SK-N-SH (cell line): Measurements from ENCODE around the gene OR2Y1. TPM values are rescaled to one million over a fixed set of nuclear protein-coding genes. Genes with fewer than 3 reads are reported as not detected.

Source experiments
- CTCF ChIA-PET: fragments of 300-600, 350-600 bp; formaldehyde crosslinking; extraction: SDS; loops from one replicate; lab custom pipeline; 2021; lab: Yijun Ruan, JAX
- POLR2A ChIA-PET: fragments of 350-600 bp; sonication (Branson Sonifier 250); formaldehyde crosslinking; extraction: SDS; loops from one replicate; lab custom pipeline; 2020; ENCODE audit warnings: antibody characterized with exemption, inconsistent platforms; lab: Yijun Ruan, JAX
- DNase-seq: peaks from one replicate; pipeline ENCODE4 v3.0.0; 2012
- H2AFZ ChIP-seq: fragments of 200-600 bp; sonication (generic); 2 replicates; pipeline ENCODE4 v1.8.1; 2016; ENCODE audit warnings: antibody characterized with exemption, mild to moderate bottlenecking, low read depth
- H3F3A ChIP-seq: fragments of 200-600 bp; sonication (generic); replicated peaks from 2 replicates; pipeline ENCODE3; 2016; ENCODE audit warnings: antibody characterized with exemption, mild to moderate bottlenecking; ENCODE audit not compliant: insufficient read depth
- H3K27ac ChIP-seq, 2 experiments: fragments of 200-500 bp in 1 of 2; fragments of 200-600 bp in 1 of 2; sonication (Bioruptor generic) in 1 of 2; sonication (generic), shearing (Covaris generic) in 1 of 2; 2 replicates each; pipeline versions ENCODE4 v1.5.1 to v1.6.1; 2014 to 2016; ENCODE audit warnings: low read depth in 2 of 2, inconsistent platforms in 1 of 2, low read length in 1 of 2, mild to moderate bottlenecking in 1 of 2, mixed read lengths in 1 of 2
- H3K27me3 ChIP-seq: fragments of 200-600 bp; sonication (generic), shearing (Covaris generic); 2 replicates; pipeline ENCODE4 v1.6.1; 2016; ENCODE audit warnings: mixed run types; ENCODE audit not compliant: insufficient read depth
- H3K36me3 ChIP-seq, 2 experiments: fragments of 200-500 bp in 1 of 2; fragments of 200-600 bp in 1 of 2; sonication (Bioruptor generic) in 1 of 2; sonication (generic) in 1 of 2; replicated peaks in 1 of 2; 2 replicates each; pipeline versions ENCODE3 to v1.5.1; 2014 to 2016; ENCODE audit warnings: low read length in 1 of 2, mild to moderate bottlenecking in 1 of 2; ENCODE audit not compliant: insufficient read depth in 2 of 2, control insufficient read depth in 1 of 2
- H3K4me1 ChIP-seq, 2 experiments: fragments of 200-500 bp in 1 of 2; fragments of 200-600 bp in 1 of 2; sonication (Bioruptor generic) in 1 of 2; sonication (generic), shearing (Covaris generic) in 1 of 2; 2 replicates each; pipeline versions ENCODE4 v1.5.1 to v1.6.1; 2014 to 2016; ENCODE audit warnings: low read depth in 1 of 2, low read length in 1 of 2, mixed run types in 1 of 2; ENCODE audit not compliant: insufficient read depth in 2 of 2, control insufficient read depth in 1 of 2
- H3K4me2 ChIP-seq: fragments of 200-600 bp; sonication (generic), shearing (Covaris generic); 2 replicates; pipeline ENCODE4 v1.6.1; 2017; ENCODE audit warnings: mixed run types
- H3K4me3 ChIP-seq, 2 experiments: fragments of 200-500 bp in 1 of 2; fragments of 200-600 bp in 1 of 2; sonication (Bioruptor generic) in 1 of 2; sonication (generic), shearing (Covaris generic) in 1 of 2; 2 replicates each; pipeline versions ENCODE4 v1.5.1 to v1.8.1; 2014 to 2016; ENCODE audit warnings: low read depth in 2 of 2, inconsistent platforms in 1 of 2, low read length in 1 of 2, mild to moderate bottlenecking in 1 of 2, mixed read lengths in 1 of 2, moderate library complexity in 1 of 2
- H3K79me2 ChIP-seq: fragments of 200-600 bp; sonication (generic); 2 replicates; pipeline ENCODE4 v1.8.1; 2017; ENCODE audit warnings: mild to moderate bottlenecking; ENCODE audit not compliant: insufficient read depth
- H3K9ac ChIP-seq: fragments of 200-600 bp; sonication (generic); 2 replicates; pipeline ENCODE4 v1.6.1; 2017; ENCODE audit warnings: mixed run types
- H3K9me2 ChIP-seq: fragments of 200-600 bp; sonication (generic); 2 replicates; pipeline ENCODE4 v1.6.1; 2017; ENCODE audit warnings: mixed run types
- H3K9me3 ChIP-seq: fragments of 200-600 bp; sonication (generic); 2 replicates; pipeline ENCODE4 v1.6.1; 2017; ENCODE audit warnings: mixed run types, mild to moderate bottlenecking, moderate library complexity
- H4K20me1 ChIP-seq: fragments of 200-600 bp; sonication (generic); 2 replicates; pipeline ENCODE4 v1.6.1; 2017; ENCODE audit warnings: mild to moderate bottlenecking, mixed run types; ENCODE audit not compliant: insufficient read depth
- CHD2 ChIP-seq: fragments of 150-350 bp; IDR thresholded peaks from 2 replicates; pipeline ENCODE4 v1.6.1; 2018; ENCODE audit warnings: low read length; ENCODE audit not compliant: partially characterized antibody
- ELF1 ChIP-seq: IDR thresholded peaks from 2 replicates; pipeline ENCODE4 v1.4.0; 2012
- GABPA ChIP-seq: IDR thresholded peaks from 2 replicates; pipeline ENCODE4 v1.4.0; 2012; ENCODE audit warnings: low read depth, mild to moderate bottlenecking
- GATA2 ChIP-seq: sonication (generic); formaldehyde crosslinking; IDR thresholded peaks from 2 replicates; pipeline ENCODE4 v1.5.0; 2020; ENCODE audit warnings: mild to moderate bottlenecking, missing genetic modification reagents
- JUND ChIP-seq: IDR thresholded peaks from 2 replicates; pipeline ENCODE4 v1.4.0; 2012
- POLR2AphosphoS5 ChIP-seq: IDR thresholded peaks from 2 replicates; pipeline ENCODE4 v1.6.1; 2012; ENCODE audit warnings: low read depth, low read length
- RAD21 ChIP-seq: IDR thresholded peaks from 2 replicates; pipeline ENCODE4 v1.6.1; 2012; ENCODE audit warnings: mild to moderate bottlenecking, low read length
- RXRA ChIP-seq: IDR thresholded peaks from 2 replicates; pipeline ENCODE4 v1.4.0; 2012; ENCODE audit warnings: low read depth, mild to moderate bottlenecking, borderline replicate concordance
- SMC3 ChIP-seq: IDR thresholded peaks from 2 replicates; pipeline ENCODE4 v1.6.1; 2012; ENCODE audit warnings: low read depth, low read length, improper control_type of control experiment
- TAF1 ChIP-seq: IDR thresholded peaks from 2 replicates; pipeline ENCODE4 v1.6.1; 2012; ENCODE audit warnings: low read depth, mild to moderate bottlenecking, low read length, moderate library complexity, borderline replicate concordance
- TEAD4 ChIP-seq: IDR thresholded peaks from 2 replicates; pipeline ENCODE4 v1.4.0; 2012; ENCODE audit warnings: mild to moderate bottlenecking, borderline replicate concordance; ENCODE audit not compliant: insufficient read depth
- YY1 ChIP-seq: IDR thresholded peaks from 2 replicates; pipeline ENCODE4 v1.4.0; 2012; ENCODE audit warnings: low read depth, mild to moderate bottlenecking
- WGBS: methylation state at CpG from one replicate; pipeline ENCODE4 v1.1.6; 2017; ENCODE audit warnings: low lambda C conversion rate; 5-methylcytosine and 5-hydroxymethylcytosine counted together
- polyA plus RNA-seq, 3 experiments: library from polyadenylated mRNA; depleted of rRNA; stranded (reverse); fragments of >200 nt; gene quantifications; 2 replicates each; pipeline ENCODE4 v1.2.3, GENCODE V29; 2012
- TF ChIP-seq, protein P1 (sequence below): IDR thresholded peaks from 2 replicates; pipeline ENCODE4 v1.4.0; 2012; ENCODE audit warnings: low read depth, borderline replicate concordance
- TF ChIP-seq, protein P2 (sequence below): fragments of 200-600 bp; sonication (generic); IDR thresholded peaks from 2 replicates; pipeline ENCODE4 v1.6.1; 2017; ENCODE audit warnings: antibody characterized with exemption, mild to moderate bottlenecking, moderate library complexity
- TF ChIP-seq, protein P3 (sequence below): IDR thresholded peaks from 2 replicates; pipeline ENCODE4 v1.4.0; 2012; ENCODE audit warnings: low read depth
- TF ChIP-seq, protein P4 (sequence below): IDR thresholded peaks from 2 replicates; pipeline ENCODE4 v1.6.1; 2012; ENCODE audit warnings: mild to moderate bottlenecking, low read depth, low read length, moderate library complexity

OR2Y1 gene
- polyA plus RNA-seq, 1 of the 3 experiments (the other 2 are of a cell fraction), result not detected

DNA sequence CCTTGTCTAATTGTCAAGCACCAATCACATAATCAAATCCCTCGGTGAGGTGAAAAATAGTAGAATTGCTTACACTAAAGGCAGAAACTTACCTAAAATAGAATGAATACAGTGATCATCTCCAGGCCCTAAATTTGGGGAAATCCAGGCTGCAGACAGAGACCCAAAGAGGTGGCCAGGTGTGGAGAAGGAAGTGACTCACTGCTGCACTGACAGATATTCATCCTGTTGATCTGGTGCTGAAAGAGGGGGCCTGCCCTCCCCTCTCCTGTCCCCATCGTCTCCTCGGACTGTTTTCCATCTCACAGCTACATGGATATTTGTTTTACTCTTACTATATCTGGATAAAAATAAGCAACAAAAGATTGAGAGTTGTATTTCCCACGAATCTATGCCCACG is 15.9 kb downstream of the OR2Y1 start:
- CTCF ChIA-PET, result no interaction called here

DNA sequence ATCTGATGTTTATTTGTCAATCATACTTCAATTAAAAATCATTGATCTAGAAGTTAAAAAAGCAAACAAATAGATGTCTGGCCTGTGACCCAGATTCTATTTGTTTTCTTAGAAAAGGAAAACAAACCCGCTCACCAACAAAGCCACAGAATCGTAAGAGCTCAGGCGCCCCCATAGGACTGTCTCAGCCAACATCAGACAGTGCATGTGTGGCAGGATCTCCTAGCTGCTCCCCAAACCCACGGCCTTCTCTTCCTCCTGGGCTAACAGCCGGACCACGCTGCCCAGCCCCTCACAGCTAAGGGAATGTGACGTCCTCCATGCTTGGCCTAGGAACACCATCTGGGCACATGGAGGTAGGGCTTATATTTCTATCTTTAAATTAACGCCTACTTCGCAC is 19.4 kb downstream of the OR2Y1 start:
- POLR2A ChIA-PET, result no interaction called here
- Histone ChIP-seq H3K9me2 (no peaks in the 10 kb centered on the region), H3K9me3 (no peaks in the 10 kb centered on the region)
- 41% methylated on average over 6 of the region's 9 CpGs for WGBS
- no peak for TF ChIP-seq TEAD4
- TF ChIP-seq, all 33 proteins: peak for 0
- Histone ChIP-seq H3K27ac (no peak overlapping the region), H3K4me2 (no peak overlapping the region), H2AFZ (no peak overlapping the region), H3F3A (no peaks in the 10 kb centered on the region), H3K79me2 (no peaks in the 10 kb centered on the region), H3K9ac (no peak overlapping the region), H3K27me3 (peaks cover 5% of the 10 kb centered on the region; the same call in 1 of the 2 replicates), H3K4me1 (no peaks in the 10 kb centered on the region), H3K4me3 (no peak overlapping the region), H4K20me1 (no peaks in the 10 kb centered on the region), H3K36me3 (no peaks in the 10 kb centered on the region)
- DNase-seq, result no peak
- CTCF ChIA-PET, result interaction anchor here (1.0 to 3.7 kb wide), 2 partner anchors 12 to 50 kb away, joined by 3 to 23 read pairs; no protein-coding TSS in a partner anchor

More for the DNA sequence above, 15.9 kb downstream of the OR2Y1 start:
- H3K79me2 ChIP-seq, result no peaks in the 10 kb centered on the region; the same call in 1 of the 2 replicates
- no peak overlapping the region for H3K9ac ChIP-seq
- H3K27me3 ChIP-seq, result no peaks in the 10 kb centered on the region; the same call in 1 of the 2 replicates
- POLR2A ChIA-PET, result no interaction called here
- no peaks in the 10 kb centered on the region for H4K20me1 ChIP-seq
- DNase-seq, result no peak
- H2AFZ ChIP-seq, result no peak overlapping the region
- no peaks in the 10 kb centered on the region for H3K9me2 ChIP-seq
- H3K4me2 ChIP-seq, result no peak overlapping the region
- TF ChIP-seq GABPA, result no peak
- TF ChIP-seq RXRA, result no peak
- no peak for TF ChIP-seq JUND
- no peak for TF ChIP-seq YY1
- TF ChIP-seq SMC3, result no peak
- TF ChIP-seq, protein P1, sequence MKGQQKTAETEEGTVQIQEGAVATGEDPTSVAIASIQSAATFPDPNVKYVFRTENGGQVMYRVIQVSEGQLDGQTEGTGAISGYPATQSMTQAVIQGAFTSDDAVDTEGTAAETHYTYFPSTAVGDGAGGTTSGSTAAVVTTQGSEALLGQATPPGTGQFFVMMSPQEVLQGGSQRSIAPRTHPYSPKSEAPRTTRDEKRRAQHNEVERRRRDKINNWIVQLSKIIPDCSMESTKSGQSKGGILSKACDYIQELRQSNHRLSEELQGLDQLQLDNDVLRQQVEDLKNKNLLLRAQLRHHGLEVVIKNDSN, result no peak
- TF ChIP-seq, protein P2, sequence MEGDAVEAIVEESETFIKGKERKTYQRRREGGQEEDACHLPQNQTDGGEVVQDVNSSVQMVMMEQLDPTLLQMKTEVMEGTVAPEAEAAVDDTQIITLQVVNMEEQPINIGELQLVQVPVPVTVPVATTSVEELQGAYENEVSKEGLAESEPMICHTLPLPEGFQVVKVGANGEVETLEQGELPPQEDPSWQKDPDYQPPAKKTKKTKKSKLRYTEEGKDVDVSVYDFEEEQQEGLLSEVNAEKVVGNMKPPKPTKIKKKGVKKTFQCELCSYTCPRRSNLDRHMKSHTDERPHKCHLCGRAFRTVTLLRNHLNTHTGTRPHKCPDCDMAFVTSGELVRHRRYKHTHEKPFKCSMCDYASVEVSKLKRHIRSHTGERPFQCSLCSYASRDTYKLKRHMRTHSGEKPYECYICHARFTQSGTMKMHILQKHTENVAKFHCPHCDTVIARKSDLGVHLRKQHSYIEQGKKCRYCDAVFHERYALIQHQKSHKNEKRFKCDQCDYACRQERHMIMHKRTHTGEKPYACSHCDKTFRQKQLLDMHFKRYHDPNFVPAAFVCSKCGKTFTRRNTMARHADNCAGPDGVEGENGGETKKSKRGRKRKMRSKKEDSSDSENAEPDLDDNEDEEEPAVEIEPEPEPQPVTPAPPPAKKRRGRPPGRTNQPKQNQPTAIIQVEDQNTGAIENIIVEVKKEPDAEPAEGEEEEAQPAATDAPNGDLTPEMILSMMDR, result no peak
- WGBS, result 2% methylated on average over 5 of the region's 5 CpGs
- H3K4me1 ChIP-seq, result no peaks in the 10 kb centered on the region
- H3K9me3 ChIP-seq, result no peaks in the 10 kb centered on the region
- no peaks in the 10 kb centered on the region for H3K36me3 ChIP-seq
- no peak overlapping the region for H3K27ac ChIP-seq
- H3F3A ChIP-seq, result no peaks in the 10 kb centered on the region
- H3K4me3 ChIP-seq, result no peak overlapping the region

DNA sequence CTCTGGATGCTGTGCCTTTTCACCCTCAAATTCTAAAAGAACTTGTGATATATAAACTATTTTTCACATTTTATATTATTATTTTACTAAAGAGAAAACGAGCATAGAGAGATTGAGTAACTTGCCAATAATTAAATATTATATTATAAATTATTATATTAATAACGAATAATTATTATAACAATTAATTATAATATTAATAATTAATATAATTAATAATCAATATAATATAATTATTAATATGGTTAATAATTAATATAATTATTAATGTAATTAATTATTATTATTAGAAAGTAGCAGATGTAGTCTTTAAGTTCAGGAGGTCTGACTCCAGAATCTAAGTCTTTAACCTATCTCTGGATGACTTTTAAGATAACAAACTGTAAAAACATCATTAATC is 20.1 kb downstream of the OR2Y1 start:
- Histone ChIP-seq H4K20me1 (no peaks in the 10 kb centered on the region), H3K79me2 (no peaks in the 10 kb centered on the region), H3K4me1 (no peaks in the 10 kb centered on the region), H3K4me2 (no peak overlapping the region), H3F3A (no peaks in the 10 kb centered on the region), H3K4me3 (no peak overlapping the region), H3K27me3 (peaks cover 5% of the 10 kb centered on the region; the same call in 1 of the 2 replicates), H3K9me3 (no peaks in the 10 kb centered on the region), H3K9me2 (no peaks in the 10 kb centered on the region), H3K27ac (no peak overlapping the region), H3K36me3 (no peaks in the 10 kb centered on the region), H3K9ac (no peak overlapping the region), H2AFZ (no peak overlapping the region)
- POLR2A ChIA-PET, result no interaction called here
- WGBS, result 6% methylated on average over 2 of the region's 2 CpGs
- CTCF ChIA-PET, result interaction anchor here (1.6 to 3.7 kb wide), 9 partner anchors 11 to 108 kb away, joined by 4 to 23 read pairs (median 7); no protein-coding TSS in a partner anchor
- DNase-seq, result no peak
- TF ChIP-seq, protein P3, sequence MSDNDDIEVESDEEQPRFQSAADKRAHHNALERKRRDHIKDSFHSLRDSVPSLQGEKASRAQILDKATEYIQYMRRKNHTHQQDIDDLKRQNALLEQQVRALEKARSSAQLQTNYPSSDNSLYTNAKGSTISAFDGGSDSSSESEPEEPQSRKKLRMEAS, result no peak
- TF ChIP-seq ELF1, result no peak
- TF ChIP-seq, protein P4, sequence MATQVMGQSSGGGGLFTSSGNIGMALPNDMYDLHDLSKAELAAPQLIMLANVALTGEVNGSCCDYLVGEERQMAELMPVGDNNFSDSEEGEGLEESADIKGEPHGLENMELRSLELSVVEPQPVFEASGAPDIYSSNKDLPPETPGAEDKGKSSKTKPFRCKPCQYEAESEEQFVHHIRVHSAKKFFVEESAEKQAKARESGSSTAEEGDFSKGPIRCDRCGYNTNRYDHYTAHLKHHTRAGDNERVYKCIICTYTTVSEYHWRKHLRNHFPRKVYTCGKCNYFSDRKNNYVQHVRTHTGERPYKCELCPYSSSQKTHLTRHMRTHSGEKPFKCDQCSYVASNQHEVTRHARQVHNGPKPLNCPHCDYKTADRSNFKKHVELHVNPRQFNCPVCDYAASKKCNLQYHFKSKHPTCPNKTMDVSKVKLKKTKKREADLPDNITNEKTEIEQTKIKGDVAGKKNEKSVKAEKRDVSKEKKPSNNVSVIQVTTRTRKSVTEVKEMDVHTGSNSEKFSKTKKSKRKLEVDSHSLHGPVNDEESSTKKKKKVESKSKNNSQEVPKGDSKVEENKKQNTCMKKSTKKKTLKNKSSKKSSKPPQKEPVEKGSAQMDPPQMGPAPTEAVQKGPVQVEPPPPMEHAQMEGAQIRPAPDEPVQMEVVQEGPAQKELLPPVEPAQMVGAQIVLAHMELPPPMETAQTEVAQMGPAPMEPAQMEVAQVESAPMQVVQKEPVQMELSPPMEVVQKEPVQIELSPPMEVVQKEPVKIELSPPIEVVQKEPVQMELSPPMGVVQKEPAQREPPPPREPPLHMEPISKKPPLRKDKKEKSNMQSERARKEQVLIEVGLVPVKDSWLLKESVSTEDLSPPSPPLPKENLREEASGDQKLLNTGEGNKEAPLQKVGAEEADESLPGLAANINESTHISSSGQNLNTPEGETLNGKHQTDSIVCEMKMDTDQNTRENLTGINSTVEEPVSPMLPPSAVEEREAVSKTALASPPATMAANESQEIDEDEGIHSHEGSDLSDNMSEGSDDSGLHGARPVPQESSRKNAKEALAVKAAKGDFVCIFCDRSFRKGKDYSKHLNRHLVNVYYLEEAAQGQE, result no peak
- TF ChIP-seq CHD2, result no peak
- no peak for TF ChIP-seq GATA2
- TF ChIP-seq RAD21, result no peak
- no peak for TF ChIP-seq TAF1
- TF ChIP-seq POLR2AphosphoS5, result no peak
